ENCODE results near the gene ABCC8. TPM values are rescaled to one million over a fixed set of nuclear protein-coding genes. Genes with fewer than 3 reads are reported as not detected.
"Not testable (repeated sequence)": the region's sequence is repeated elsewhere in the genome, so short reads cannot be mapped to it uniquely, and the experiment has no call there.

The ABCC8 gene
- total and polyA plus RNA-seq, 2 experiments from 2014 or later: 2.2 TPM; not detected in 1

DNA sequence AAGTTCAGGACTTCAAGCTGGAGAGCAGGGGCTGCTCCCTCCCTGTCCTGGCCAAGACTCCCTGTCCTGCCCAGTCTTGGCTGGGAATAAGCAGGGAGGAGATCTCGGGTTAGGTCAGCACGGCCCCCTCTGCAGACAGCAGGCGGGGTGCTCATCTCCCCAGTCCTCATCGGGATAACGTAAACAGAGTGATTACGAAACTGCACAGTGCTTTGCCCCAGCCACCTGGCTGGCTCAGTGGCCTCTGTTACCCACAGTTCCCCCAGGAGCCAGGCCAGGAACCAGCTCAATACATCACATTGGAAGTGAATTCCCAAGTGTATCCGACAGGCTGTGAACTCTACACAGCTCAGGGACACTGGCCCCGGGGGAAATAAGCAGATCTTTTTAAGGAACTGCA is 45.5 kb downstream of the ABCC8 start:
- Histone ChIP-seq H3K4me2 (no peak overlapping the region), H3K79me2 (no peaks in the 10 kb centered on the region), H3K9me2 (replicated peaks; ENCODE audit: insufficient read depth) (no peaks in the 10 kb centered on the region), H4K20me1 (ENCODE audit: insufficient read depth, poor library complexity, severe bottlenecking) (no peaks in the 10 kb centered on the region), H3K4me3 (no peak overlapping the region), H3K27me3 (no peaks in the 10 kb centered on the region), H3K9me3 (ENCODE audit: low read depth) (no peaks in the 10 kb centered on the region), H3K36me3 (replicated peaks; ENCODE audit: insufficient read depth, low read depth) (no peaks in the 10 kb centered on the region), H3K4me1 (ENCODE audit: insufficient read depth) (peaks cover 3% of the 10 kb centered on the region), H2AFZ (no peak overlapping the region), H3K27ac (no peak overlapping the region)
- TF ChIP-seq EZH2 (IDR thresholded peaks at IDR 0.05; ENCODE audit: borderline replicate concordance) (no peak), EZH2phosphoT487 (IDR thresholded peaks at IDR 0.05; ENCODE audit: low read depth, severe bottlenecking, unreplicated experiment) (no peak)
- TF ChIP-seq, protein P1, sequence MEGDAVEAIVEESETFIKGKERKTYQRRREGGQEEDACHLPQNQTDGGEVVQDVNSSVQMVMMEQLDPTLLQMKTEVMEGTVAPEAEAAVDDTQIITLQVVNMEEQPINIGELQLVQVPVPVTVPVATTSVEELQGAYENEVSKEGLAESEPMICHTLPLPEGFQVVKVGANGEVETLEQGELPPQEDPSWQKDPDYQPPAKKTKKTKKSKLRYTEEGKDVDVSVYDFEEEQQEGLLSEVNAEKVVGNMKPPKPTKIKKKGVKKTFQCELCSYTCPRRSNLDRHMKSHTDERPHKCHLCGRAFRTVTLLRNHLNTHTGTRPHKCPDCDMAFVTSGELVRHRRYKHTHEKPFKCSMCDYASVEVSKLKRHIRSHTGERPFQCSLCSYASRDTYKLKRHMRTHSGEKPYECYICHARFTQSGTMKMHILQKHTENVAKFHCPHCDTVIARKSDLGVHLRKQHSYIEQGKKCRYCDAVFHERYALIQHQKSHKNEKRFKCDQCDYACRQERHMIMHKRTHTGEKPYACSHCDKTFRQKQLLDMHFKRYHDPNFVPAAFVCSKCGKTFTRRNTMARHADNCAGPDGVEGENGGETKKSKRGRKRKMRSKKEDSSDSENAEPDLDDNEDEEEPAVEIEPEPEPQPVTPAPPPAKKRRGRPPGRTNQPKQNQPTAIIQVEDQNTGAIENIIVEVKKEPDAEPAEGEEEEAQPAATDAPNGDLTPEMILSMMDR (IDR thresholded peaks at IDR 0.05; ENCODE audit: poor library complexity): no peak
- 65% methylated on average over 8 of the region's 8 CpGs for WGBS (ENCODE audit: low lambda C conversion rate, missing lambda C conversion rate)
- no peak for DNase-seq (ENCODE audit: low spot score)

- Histone ChIP-seq H3K27ac (no peak overlapping the region), H3K79me2 (no peaks in the 10 kb centered on the region), H3K9me2 (replicated peaks; ENCODE audit: insufficient read depth) (no peaks in the 10 kb centered on the region), H4K20me1 (ENCODE audit: insufficient read depth, poor library complexity, severe bottlenecking) (no peaks in the 10 kb centered on the region), H3K36me3 (replicated peaks; ENCODE audit: insufficient read depth, low read depth) (no peaks in the 10 kb centered on the region), H3K4me2 (no peak overlapping the region), H3K9me3 (ENCODE audit: low read depth) (no peaks in the 10 kb centered on the region), H3K4me1 (ENCODE audit: insufficient read depth) (peaks cover 3% of the 10 kb centered on the region), H3K27me3 (no peaks in the 10 kb centered on the region), H3K4me3 (no peak overlapping the region), H2AFZ (no peak overlapping the region)
- TF ChIP-seq, protein P1 (IDR thresholded peaks at IDR 0.05; ENCODE audit: poor library complexity): no peak
- TF ChIP-seq EZH2phosphoT487 (IDR thresholded peaks at IDR 0.05; ENCODE audit: low read depth, severe bottlenecking, unreplicated experiment) (no peak), EZH2 (IDR thresholded peaks at IDR 0.05; ENCODE audit: borderline replicate concordance) (no peak)
- WGBS (ENCODE audit: low lambda C conversion rate, missing lambda C conversion rate): 97% methylated on average over 13 of the region's 13 CpGs
- no peak for DNase-seq (ENCODE audit: low spot score)
These were observed 46.0 kb downstream of the ABCC8 start for GRCh38 chr11:17430616-17431015.

DNA sequence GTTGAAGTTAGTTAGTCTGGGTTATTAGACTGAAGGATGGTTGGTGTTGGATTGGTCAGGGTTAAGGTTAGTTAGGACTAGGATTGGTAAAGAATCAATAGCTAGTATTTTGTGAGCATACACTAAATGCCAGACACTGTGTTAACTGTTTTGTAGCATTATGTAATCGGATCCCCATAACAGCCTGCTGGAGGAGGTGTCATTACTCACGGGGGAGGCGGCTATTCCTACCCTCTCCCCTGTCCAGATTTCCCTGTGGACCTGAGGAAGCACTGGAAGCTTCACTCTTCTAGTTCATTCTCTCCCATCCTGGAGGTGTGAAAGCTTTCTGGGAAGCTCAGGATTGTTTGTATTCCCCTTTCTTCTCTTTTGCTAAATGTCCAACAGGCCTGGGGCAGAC is 47.7 kb downstream of the ABCC8 start:
- no peaks in the 10 kb centered on the region for H3K27me3 ChIP-seq
- peaks cover 3% of the 10 kb centered on the region for H3K4me1 ChIP-seq (ENCODE audit: insufficient read depth)
- DNase-seq (ENCODE audit: low spot score): no peak
- H4K20me1 ChIP-seq (ENCODE audit: insufficient read depth, poor library complexity, severe bottlenecking): no peaks in the 10 kb centered on the region
- no peak overlapping the region for H3K27ac ChIP-seq
- H3K9me2 ChIP-seq (replicated peaks; ENCODE audit: insufficient read depth): no peaks in the 10 kb centered on the region
- H2AFZ ChIP-seq: no peak overlapping the region
- H3K4me2 ChIP-seq: no peak overlapping the region
- H3K4me3 ChIP-seq: no peak overlapping the region
- no peak for TF ChIP-seq EZH2phosphoT487 (IDR thresholded peaks at IDR 0.05; ENCODE audit: low read depth, severe bottlenecking, unreplicated experiment)
- no peak for TF ChIP-seq EZH2 (IDR thresholded peaks at IDR 0.05; ENCODE audit: borderline replicate concordance)
- TF ChIP-seq, protein P1 (IDR thresholded peaks at IDR 0.05; ENCODE audit: poor library complexity): no peak
- 83% methylated on average over 3 of the region's 3 CpGs for whole genome bisulfite sequencing (ENCODE audit: low lambda C conversion rate, missing lambda C conversion rate)
- no peaks in the 10 kb centered on the region for H3K9me3 ChIP-seq (ENCODE audit: low read depth)
- no peaks in the 10 kb centered on the region for H3K36me3 ChIP-seq (replicated peaks; ENCODE audit: insufficient read depth, low read depth)
- H3K79me2 ChIP-seq: no peaks in the 10 kb centered on the region

DNA sequence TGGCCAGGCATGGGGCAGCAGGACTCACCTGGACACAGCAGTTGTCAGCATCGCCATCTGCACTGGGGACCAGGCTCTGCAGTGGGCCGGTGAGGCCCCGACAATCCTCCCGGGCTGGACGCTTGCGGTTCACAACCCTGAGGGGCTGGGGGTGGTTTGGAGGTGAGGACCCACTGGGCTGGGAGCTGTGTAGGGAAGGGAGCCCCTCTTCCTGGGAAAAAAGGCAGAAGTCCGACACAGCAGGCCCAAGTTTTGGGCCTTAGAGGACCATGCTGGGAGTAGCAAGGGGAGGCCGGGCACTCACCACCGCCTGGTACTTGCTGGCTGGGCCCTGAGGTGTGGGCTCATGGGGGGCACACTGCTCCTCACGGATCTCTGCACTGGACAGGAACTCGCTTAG is 48.4 kb downstream of the ABCC8 start:
- Histone ChIP-seq H3K36me3 (replicated peaks; ENCODE audit: insufficient read depth, low read depth) (no peaks in the 10 kb centered on the region), H2AFZ (no peak overlapping the region), H4K20me1 (ENCODE audit: insufficient read depth, poor library complexity, severe bottlenecking) (no peaks in the 10 kb centered on the region), H3K4me1 (ENCODE audit: insufficient read depth) (peaks cover 3% of the 10 kb centered on the region), H3K79me2 (no peaks in the 10 kb centered on the region), H3K4me3 (no peak overlapping the region), H3K27ac (no peak overlapping the region), H3K9me2 (replicated peaks; ENCODE audit: insufficient read depth) (no peaks in the 10 kb centered on the region), H3K4me2 (no peak overlapping the region), H3K9me3 (ENCODE audit: low read depth) (no peaks in the 10 kb centered on the region), H3K27me3 (no peaks in the 10 kb centered on the region)
- WGBS (ENCODE audit: low lambda C conversion rate, missing lambda C conversion rate): 97% methylated on average over 11 of the region's 11 CpGs
- TF ChIP-seq EZH2phosphoT487 (IDR thresholded peaks at IDR 0.05; ENCODE audit: low read depth, severe bottlenecking, unreplicated experiment): no peak
- TF ChIP-seq, protein P1 (IDR thresholded peaks at IDR 0.05; ENCODE audit: poor library complexity): no peak
- TF ChIP-seq EZH2 (IDR thresholded peaks at IDR 0.05; ENCODE audit: borderline replicate concordance): no peak
- DNase-seq (ENCODE audit: low spot score): no peak

DNA sequence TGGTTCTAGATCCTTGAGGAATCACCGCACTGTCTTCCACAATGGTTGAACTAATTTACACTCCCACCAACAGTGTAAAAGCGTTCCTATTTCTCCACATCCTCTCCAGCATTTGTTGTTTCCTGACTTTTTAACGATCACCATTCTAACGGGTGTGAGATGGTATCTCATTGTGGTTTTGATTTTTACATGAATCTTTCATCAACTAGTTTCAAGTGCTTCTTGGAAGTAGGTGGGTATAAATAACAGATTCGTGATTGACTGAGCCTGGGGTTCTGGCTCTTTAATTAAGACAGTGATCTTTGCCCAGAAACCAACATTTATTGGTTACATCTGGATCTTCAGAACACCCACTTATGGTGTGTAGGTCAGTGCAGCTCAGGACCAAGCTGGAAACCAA is 50.4 kb downstream of the ABCC8 start:
- not testable (repeated sequence) for H3K4me1 ChIP-seq (ENCODE audit: insufficient read depth); H3K9me2 ChIP-seq (replicated peaks; ENCODE audit: insufficient read depth); H3K4me3 ChIP-seq; H3K79me2 ChIP-seq; H3K36me3 ChIP-seq (replicated peaks; ENCODE audit: insufficient read depth, low read depth); DNase-seq (ENCODE audit: low spot score); H3K27me3 ChIP-seq; H3K9me3 ChIP-seq (ENCODE audit: low read depth); H3K4me2 ChIP-seq; H4K20me1 ChIP-seq (ENCODE audit: insufficient read depth, poor library complexity, severe bottlenecking); H3K27ac ChIP-seq; H2AFZ ChIP-seq
- WGBS (ENCODE audit: low lambda C conversion rate, missing lambda C conversion rate): 80% methylated on average over 5 of the region's 5 CpGs

All from hepatocyte (in vitro differentiated cells).